ENCODE results near the gene SWSAP1. TPM values are rescaled to one million over a fixed set of nuclear protein-coding genes. Genes with fewer than 3 reads are reported as not detected.

Gene SWSAP1
- total and polyA plus RNA-seq, 9 of the 15 experiments (the other 6 are each of a cell fraction or from before 2014, with no cell fraction given), result 0.18 to 2.8 (median 1.7) TPM

DNA sequence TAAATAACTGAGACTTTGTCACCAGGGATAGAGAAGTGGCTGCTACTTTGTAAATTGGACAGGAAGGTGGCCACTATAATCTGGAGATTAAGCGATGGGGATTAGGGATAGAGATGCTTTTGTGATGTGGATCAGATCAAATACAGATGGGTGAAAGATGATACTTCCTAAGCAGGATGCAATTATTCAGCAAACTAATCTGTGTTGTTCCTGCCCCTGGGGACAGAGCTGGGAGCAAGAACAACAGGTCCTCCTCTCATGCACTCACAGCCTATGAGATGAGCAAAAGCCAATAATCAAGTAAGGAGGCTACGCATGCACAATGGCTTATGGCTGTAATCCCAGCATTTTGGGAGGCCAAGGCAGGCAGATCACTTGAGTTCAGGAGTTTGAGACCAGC, 40.1 kb downstream of the SWSAP1 start:
- peak in 1 of 4 experiments; percentile 4 for DNase-seq (ENCODE audit: extremely low read depth in 1 of 4, low spot score in 3 of 4)
- ChIA-PET POLR2A (interaction anchor here (0.6 kb wide), 2 partner anchors 49 to 1379 kb away, joined by 3 to 4 read pairs; no protein-coding TSS in a partner anchor), CTCF (ENCODE audit: low intra/inter-chr PET ratio) (no interaction called here)
- H2AFZ ChIP-seq (ENCODE audit: low read depth, low read length), result no peak overlapping the region
- H3K9me1 ChIP-seq (ENCODE audit: control insufficient read depth, insufficient read depth, low read length), result no peaks in the 10 kb centered on the region
- ATAC-seq, result no peak
- in situ Hi-C loops (cut with MboI) (no loop called here), intact Hi-C loops (cut with micrococcal nuclease) (no loop called here)
- peaks cover 2 to 9% of the 10 kb centered on the region in 2 experiments; a peak in 3 of 5 replicates for H3K27me3 ChIP-seq (ENCODE audit: control insufficient read depth in 2 of 2, insufficient read depth in 2 of 2, low read length in 2 of 2)
- no peak for FAIRE-seq
- no peaks in the 10 kb centered on the region for H4K20me1 ChIP-seq (replicated peaks; ENCODE audit: control insufficient read depth, insufficient read depth, low read length)
- H3K9ac ChIP-seq (ENCODE audit: insufficient read depth in 1 of 2, low read depth in 2 of 2, low read length in 2 of 2), result no peak overlapping the region
- WGBS (ENCODE audit: insufficient coverage, low coverage, missing lambda C conversion rate), result 32% methylated on average over 2 of the region's 2 CpGs
- H3K27ac ChIP-seq (ENCODE audit: extremely low read depth, low read depth, low read length), result no peak overlapping the region
- no peaks in the 10 kb centered on the region for H3K9me3 ChIP-seq (replicated peaks; ENCODE audit: control insufficient read depth, insufficient read depth, low read depth, low read length)
- peaks cover 0 to 14% of the 10 kb centered on the region in 2 experiments; a peak in 2 of 5 replicates for H3K4me1 ChIP-seq (replicated peaks in 1 of 2; ENCODE audit: control insufficient read depth in 2 of 2, insufficient read depth in 2 of 2, low read length in 2 of 2)
- no peak overlapping the region for H3K4me3 ChIP-seq
- H3K79me2 ChIP-seq (ENCODE audit: control insufficient read depth, insufficient read depth, low read length), result no peaks in the 10 kb centered on the region
- no peak overlapping the region for H3K4me2 ChIP-seq (ENCODE audit: insufficient read depth, low read length)
- H3K36me3 ChIP-seq (ENCODE audit: control insufficient read depth, insufficient read depth, low read length), result no peaks in the 10 kb centered on the region
- BruUV-seq (replicated peaks), result no TSS peak
- TF ChIP-seq HIVEP1 (CRISPR knock-in tag; IDR thresholded peaks at IDR 0.05) (no peak), ZNF584 (CRISPR knock-in tag; IDR thresholded peaks at IDR 0.05; ENCODE audit: low read depth) (no peak), CXXC5 (CRISPR knock-in tag; IDR thresholded peaks at IDR 0.05) (no peak), PTBP1 (IDR thresholded peaks at IDR 0.05; ENCODE audit: low read depth, low read length) (no peak), TAF7 (tag; IDR thresholded peaks at IDR 0.05) (no peak), CBX3 (IDR thresholded peaks at IDR 0.05; ENCODE audit: borderline replicate concordance in 1 of 2, low read length in 2 of 2) (no peak), GABPA (tag; conservative IDR thresholded peaks at IDR 0.05; ENCODE audit: low read depth) (no peak)
- TF ChIP-seq, protein P1, sequence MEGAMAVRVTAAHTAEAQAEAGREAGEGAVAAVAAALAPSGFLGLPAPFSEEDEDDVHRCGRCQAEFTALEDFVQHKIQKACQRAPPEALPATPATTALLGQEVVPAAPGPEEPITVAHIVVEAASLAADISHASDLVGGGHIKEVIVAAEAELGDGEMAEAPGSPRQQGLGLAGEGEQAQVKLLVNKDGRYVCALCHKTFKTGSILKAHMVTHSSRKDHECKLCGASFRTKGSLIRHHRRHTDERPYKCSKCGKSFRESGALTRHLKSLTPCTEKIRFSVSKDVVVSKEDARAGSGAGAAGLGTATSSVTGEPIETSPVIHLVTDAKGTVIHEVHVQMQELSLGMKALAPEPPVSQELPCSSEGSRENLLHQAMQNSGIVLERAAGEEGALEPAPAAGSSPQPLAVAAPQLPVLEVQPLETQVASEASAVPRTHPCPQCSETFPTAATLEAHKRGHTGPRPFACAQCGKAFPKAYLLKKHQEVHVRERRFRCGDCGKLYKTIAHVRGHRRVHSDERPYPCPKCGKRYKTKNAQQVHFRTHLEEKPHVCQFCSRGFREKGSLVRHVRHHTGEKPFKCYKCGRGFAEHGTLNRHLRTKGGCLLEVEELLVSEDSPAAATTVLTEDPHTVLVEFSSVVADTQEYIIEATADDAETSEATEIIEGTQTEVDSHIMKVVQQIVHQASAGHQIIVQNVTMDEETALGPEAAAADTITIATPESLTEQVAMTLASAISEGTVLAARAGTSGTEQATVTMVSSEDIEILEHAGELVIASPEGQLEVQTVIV (CRISPR knock-in tag; IDR thresholded peaks at IDR 0.05; ENCODE audit: borderline replicate concordance), result no peak
- TF ChIP-seq, protein P2, sequence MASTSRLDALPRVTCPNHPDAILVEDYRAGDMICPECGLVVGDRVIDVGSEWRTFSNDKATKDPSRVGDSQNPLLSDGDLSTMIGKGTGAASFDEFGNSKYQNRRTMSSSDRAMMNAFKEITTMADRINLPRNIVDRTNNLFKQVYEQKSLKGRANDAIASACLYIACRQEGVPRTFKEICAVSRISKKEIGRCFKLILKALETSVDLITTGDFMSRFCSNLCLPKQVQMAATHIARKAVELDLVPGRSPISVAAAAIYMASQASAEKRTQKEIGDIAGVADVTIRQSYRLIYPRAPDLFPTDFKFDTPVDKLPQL (IDR thresholded peaks at IDR 0.05; ENCODE audit: extremely low read depth, insufficient read length), result no peak
- TF ChIP-seq, protein P3, sequence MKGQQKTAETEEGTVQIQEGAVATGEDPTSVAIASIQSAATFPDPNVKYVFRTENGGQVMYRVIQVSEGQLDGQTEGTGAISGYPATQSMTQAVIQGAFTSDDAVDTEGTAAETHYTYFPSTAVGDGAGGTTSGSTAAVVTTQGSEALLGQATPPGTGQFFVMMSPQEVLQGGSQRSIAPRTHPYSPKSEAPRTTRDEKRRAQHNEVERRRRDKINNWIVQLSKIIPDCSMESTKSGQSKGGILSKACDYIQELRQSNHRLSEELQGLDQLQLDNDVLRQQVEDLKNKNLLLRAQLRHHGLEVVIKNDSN (CRISPR knock-in tag; IDR thresholded peaks at IDR 0.05), result no peak
- TF ChIP-seq, protein P4, sequence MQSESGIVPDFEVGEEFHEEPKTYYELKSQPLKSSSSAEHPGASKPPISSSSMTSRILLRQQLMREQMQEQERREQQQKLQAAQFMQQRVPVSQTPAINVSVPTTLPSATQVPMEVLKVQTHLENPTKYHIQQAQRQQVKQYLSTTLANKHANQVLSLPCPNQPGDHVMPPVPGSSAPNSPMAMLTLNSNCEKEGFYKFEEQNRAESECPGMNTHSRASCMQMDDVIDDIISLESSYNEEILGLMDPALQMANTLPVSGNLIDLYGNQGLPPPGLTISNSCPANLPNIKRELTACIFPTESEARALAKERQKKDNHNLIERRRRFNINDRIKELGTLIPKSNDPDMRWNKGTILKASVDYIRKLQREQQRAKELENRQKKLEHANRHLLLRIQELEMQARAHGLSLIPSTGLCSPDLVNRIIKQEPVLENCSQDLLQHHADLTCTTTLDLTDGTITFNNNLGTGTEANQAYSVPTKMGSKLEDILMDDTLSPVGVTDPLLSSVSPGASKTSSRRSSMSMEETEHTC (IDR thresholded peaks at IDR 0.05), result no peak
- TF ChIP-seq, protein P5, sequence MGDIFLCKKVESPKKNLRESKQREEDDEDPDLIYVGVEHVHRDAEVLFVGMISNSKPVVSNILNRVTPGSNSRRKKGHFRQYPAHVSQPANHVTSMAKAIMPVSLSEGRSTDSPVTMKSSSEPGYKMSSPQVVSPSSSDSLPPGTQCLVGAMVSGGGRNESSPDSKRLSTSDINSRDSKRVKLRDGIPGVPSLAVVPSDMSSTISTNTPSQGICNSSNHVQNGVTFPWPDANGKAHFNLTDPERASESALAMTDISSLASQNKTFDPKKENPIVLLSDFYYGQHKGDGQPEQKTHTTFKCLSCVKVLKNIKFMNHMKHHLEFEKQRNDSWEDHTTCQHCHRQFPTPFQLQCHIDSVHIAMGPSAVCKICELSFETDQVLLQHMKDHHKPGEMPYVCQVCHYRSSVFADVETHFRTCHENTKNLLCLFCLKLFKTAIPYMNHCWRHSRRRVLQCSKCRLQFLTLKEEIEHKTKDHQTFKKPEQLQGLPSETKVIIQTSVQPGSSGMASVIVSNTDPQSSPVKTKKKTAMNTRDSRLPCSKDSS (IDR thresholded peaks at IDR 0.05; ENCODE audit: low read depth, partially characterized antibody), result no peak
- TF ChIP-seq, protein P6, sequence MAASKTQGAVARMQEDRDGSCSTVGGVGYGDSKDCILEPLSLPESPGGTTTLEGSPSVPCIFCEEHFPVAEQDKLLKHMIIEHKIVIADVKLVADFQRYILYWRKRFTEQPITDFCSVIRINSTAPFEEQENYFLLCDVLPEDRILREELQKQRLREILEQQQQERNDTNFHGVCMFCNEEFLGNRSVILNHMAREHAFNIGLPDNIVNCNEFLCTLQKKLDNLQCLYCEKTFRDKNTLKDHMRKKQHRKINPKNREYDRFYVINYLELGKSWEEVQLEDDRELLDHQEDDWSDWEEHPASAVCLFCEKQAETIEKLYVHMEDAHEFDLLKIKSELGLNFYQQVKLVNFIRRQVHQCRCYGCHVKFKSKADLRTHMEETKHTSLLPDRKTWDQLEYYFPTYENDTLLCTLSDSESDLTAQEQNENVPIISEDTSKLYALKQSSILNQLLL (CRISPR knock-in tag; IDR thresholded peaks at IDR 0.05; ENCODE audit: borderline replicate concordance), result no peak
